K562 (cell line): ENCODE results near the gene LENG9. TPM values are rescaled to one million over a fixed set of nuclear protein-coding genes. Genes with fewer than 3 reads are reported as not detected.

Source experiments
- ATAC-seq: fragments of 200-7000 bp; cut with Tn5 transposase; 3 replicates; pipeline ENCODE4 v1.9.1; 2020; ENCODE audit warnings: moderate library complexity
- BruUV-seq: library from RNA; stranded (reverse); fragments of 400-500 nt; replicated peaks from 2 replicates; lab custom pipeline; 2021; lab: Mats Ljungman, UMichigan
- CTCF ChIA-PET: fragments of 300-600 bp; formaldehyde crosslinking; extraction: SDS; loops from one replicate; lab custom pipeline; 2021; ENCODE audit warnings: low intra/inter-chr PET ratio; lab: Yijun Ruan, JAX
- POLR2A ChIA-PET: fragments of 300-600, 350-650 bp; sonication (Branson Sonifier 250); formaldehyde crosslinking; extraction: SDS; loops from one replicate; lab custom pipeline; 2021; ENCODE audit warnings: antibody characterized with exemption, inconsistent platforms; lab: Yijun Ruan, JAX
- DNase-seq, 4 experiments: peaks; one replicate each; pipeline versions ENCODE4 v3.0.0 to v3.0.0-alpha.2; 2011 to 2018; ENCODE audit warnings: low spot score in 3 of 4, mixed read lengths in 3 of 4; ENCODE audit errors: extremely low read depth in 1 of 4
- FAIRE-seq: peaks from 2 replicates; lab custom pipeline; 2011; peaks lifted over from hg19 to GRCh38; lab: Jason Lieb, UNC
- H2AFZ ChIP-seq: 2 replicates; pipeline ENCODE4 v1.6.0; 2011; ENCODE audit warnings: low read depth, low read length, control low read depth, inconsistent platforms
- H3K27ac ChIP-seq: fragments of 200-600 bp; 3 replicates; pipeline ENCODE4 v1.8.0; 2011; ENCODE audit warnings: low read depth, mild to moderate bottlenecking, control low read depth, inconsistent platforms, low read length, moderate library complexity, mixed read lengths; ENCODE audit errors: extremely low read depth
- H3K27me3 ChIP-seq, 2 experiments: fragments of 300-600 bp in 1 of 2; 2 replicates in 1 of 2; 3 replicates in 1 of 2; pipeline versions ENCODE4 v1.6.0 to v1.8.0; 2011; ENCODE audit warnings: inconsistent platforms in 2 of 2, low read length in 2 of 2, mild to moderate bottlenecking in 1 of 2, mixed read lengths in 1 of 2, moderate library complexity in 1 of 2; ENCODE audit not compliant: control insufficient read depth in 2 of 2, insufficient read depth in 2 of 2
- H3K36me3 ChIP-seq: fragments of 300-600 bp; 3 replicates; pipeline ENCODE4 v1.8.0; 2011; ENCODE audit warnings: mild to moderate bottlenecking, low read length, inconsistent platforms; ENCODE audit not compliant: control insufficient read depth, insufficient read depth
- H3K4me1 ChIP-seq, 2 experiments: fragments of 200-600 bp in 1 of 2; replicated peaks in 1 of 2; 2 replicates in 1 of 2; 3 replicates in 1 of 2; pipeline versions ENCODE4 v1.5.1 to v1.8.0; 2011; ENCODE audit warnings: inconsistent platforms in 2 of 2, low read length in 2 of 2, mild to moderate bottlenecking in 1 of 2, mixed read lengths in 1 of 2, moderate library complexity in 1 of 2; ENCODE audit not compliant: control insufficient read depth in 2 of 2, insufficient read depth in 2 of 2
- H3K4me2 ChIP-seq: 2 replicates; pipeline ENCODE4 v1.6.1; 2011; ENCODE audit warnings: low read length, control low read depth, inconsistent platforms, mixed read lengths; ENCODE audit not compliant: insufficient read depth
- H3K4me3 ChIP-seq: fragments of 200-600 bp; sonication (generic), shearing (Covaris generic); 2 replicates; pipeline ENCODE4 v1.5.1; 2016; ENCODE audit warnings: control low read depth, inconsistent platforms
- H3K79me2 ChIP-seq: fragments of 200-600 bp; 3 replicates; pipeline ENCODE4 v1.8.0; 2011; ENCODE audit warnings: low read length, inconsistent platforms; ENCODE audit not compliant: control insufficient read depth, insufficient read depth
- H3K9ac ChIP-seq, 2 experiments: 2 replicates each; pipeline versions ENCODE4 v1.6.0 to v1.6.1; 2011; ENCODE audit warnings: low read depth in 2 of 2, low read length in 2 of 2, control low read depth in 1 of 2, inconsistent platforms in 1 of 2, mild to moderate bottlenecking in 1 of 2, mixed read lengths in 1 of 2; ENCODE audit not compliant: insufficient read depth in 1 of 2
- H3K9me1 ChIP-seq: one replicate; pipeline ENCODE4 v1.6.0; 2011; ENCODE audit warnings: inconsistent platforms, mild to moderate bottlenecking, low read length, moderate library complexity; ENCODE audit not compliant: control insufficient read depth, insufficient read depth
- H3K9me3 ChIP-seq: replicated peaks from 2 replicates; pipeline ENCODE4 v1.5.1; 2011; ENCODE audit warnings: low read depth, low read length, inconsistent platforms; ENCODE audit not compliant: control insufficient read depth, insufficient read depth
- H4K20me1 ChIP-seq: replicated peaks from 2 replicates; pipeline ENCODE4 v1.6.1; 2011; ENCODE audit warnings: low read length, inconsistent platforms, mixed read lengths; ENCODE audit not compliant: control insufficient read depth, insufficient read depth
- ASH1L ChIP-seq: fragments of 450-650 bp; IDR thresholded peaks from 2 replicates; pipeline ENCODE4 v1.6.1; 2018; ENCODE audit warnings: borderline replicate concordance, mild to moderate bottlenecking, low read depth; ENCODE audit not compliant: partially characterized antibody
- ETV1 ChIP-seq: fragments of 450-650 bp; conservative IDR thresholded peaks from 2 replicates; pipeline ENCODE4 v1.6.1; 2016; ENCODE audit warnings: missing genetic modification characterization, control low read depth, low read depth, missing compliant biosample characterization
- HNRNPLL ChIP-seq: fragments of 200-400 bp; formaldehyde crosslinking; IDR thresholded peaks from 2 replicates; pipeline ENCODE4 v1.6.1; 2017; ENCODE audit warnings: low read length, low read depth, mild to moderate bottlenecking; ENCODE audit not compliant: poor library complexity, severe bottlenecking
- PHB2 ChIP-seq: fragments of 450-650 bp; IDR thresholded peaks from 2 replicates; pipeline ENCODE4 v1.6.1; 2017; ENCODE audit warnings: low read depth
- ZKSCAN1 ChIP-seq: fragments of 150-350 bp; IDR thresholded peaks from 2 replicates; pipeline ENCODE4 v1.6.1; 2016; ENCODE audit warnings: low read depth, low read length
- ZNF263 ChIP-seq: sonication (generic); formaldehyde crosslinking; IDR thresholded peaks from 2 replicates; pipeline ENCODE4 v1.8.0; 2022; ENCODE audit warnings: mild to moderate bottlenecking, missing genetic modification reagents, borderline replicate concordance
- ZNF518B ChIP-seq: fragments of 250-450 bp; sonication (Bioruptor Pico); IDR thresholded peaks from 2 replicates; pipeline ENCODE4 v1.5.0; 2021; ENCODE audit warnings: mild to moderate bottlenecking, moderate library complexity
- WGBS: fragments of 100-300 bp; shearing (Covaris generic); methylation state at CpG from one replicate; pipeline ENCODE4 v1.1.6; 2016; ENCODE audit warnings: low coverage, mixed read lengths; ENCODE audit not compliant: insufficient coverage; ENCODE audit errors: missing lambda C conversion rate; 5-methylcytosine and 5-hydroxymethylcytosine counted together
- in situ Hi-C: fragments of 300-500 bp; cut with MboI; formaldehyde crosslinking; loops from 4 replicates; pipeline ENCODE4 v1.15.0; 2018; ENCODE audit warnings: inconsistent platforms, mixed read lengths
- intact Hi-C: fragments of 100-400 bp; cut with micrococcal nuclease; formaldehyde crosslinking; loops from 2 replicates; pipeline ENCODE4 v1.14.2; 2022
- polyA plus RNA-seq, 8 experiments: library from polyadenylated mRNA; depleted of rRNA in 4 of 8; stranded (reverse) in 5 of 8; unstranded in 3 of 8; fragments of >200 nt; fragmentation: Nextera tagmentation in 2 of 8; fragmentation: Illumina TruSeq in 1 of 8; extraction: Ambion mirVana in 2 of 8; extraction: Trizol in 1 of 8; gene quantifications; 2 replicates each; pipeline versions ENCODE4 v1.2.1 to v1.2.3, GENCODE V29; 2011 to 2014; ENCODE audit warnings: inconsistent platforms in 1 of 8, missing spikeins in 1 of 8
- total RNA-seq, 7 experiments: library from RNA; depleted of rRNA in 6 of 7; stranded (reverse); fragments of >200 nt in 6 of 7; fragmentation: Illumina TruSeq in 2 of 7; extraction: Trizol in 2 of 7; gene quantifications; 2 replicates each; pipeline versions ENCODE4 v1.2.1 to v1.2.3, GENCODE V29; 2011 to 2021; ENCODE audit warnings: low replicate concordance in 1 of 7
- TF ChIP-seq, protein P1 (sequence below): fragments of 450-650 bp; formaldehyde crosslinking; conservative IDR thresholded peaks from 2 replicates; pipeline ENCODE4 v1.4.0; 2022; ENCODE audit warnings: mild to moderate bottlenecking, missing genetic modification characterization

Gene LENG9
- total and polyA plus RNA-seq, 9 of the 15 experiments (the other 6 are each of a cell fraction or from before 2014, with no cell fraction given) = 0.06 to 0.64 (median 0.33) TPM; not detected in 1

GRCh38 chr19:54492568-54492967, 29.0 kb upstream of the LENG9 start:
- Histone ChIP-seq H3K36me3 (no peaks in the 10 kb centered on the region), H3K79me2 (no peaks in the 10 kb centered on the region), H3K4me1 (no peaks in the 10 kb centered on the region), H3K9me3 (no peaks in the 10 kb centered on the region), H3K9me1 (no peaks in the 10 kb centered on the region), H4K20me1 (no peaks in the 10 kb centered on the region; the same call in 1 of the 2 replicates), H3K27ac (no peak overlapping the region), H3K9ac (no peak overlapping the region), H3K4me2 (no peak overlapping the region), H3K27me3 (peaks cover 18 to 52% of the 10 kb centered on the region in 2 experiments; a peak in 4 of 5 replicates), H2AFZ (no peak overlapping the region), H3K4me3 (no peak overlapping the region)
- POLR2A ChIA-PET = no interaction called here
- TF ChIP-seq ZKSCAN1 (no peak), HNRNPLL (no peak), ZNF518B (CRISPR knock-in tag) (no peak), ZNF263 (CRISPR knock-in tag) (no peak), ASH1L (no peak), ETV1 (no peak), PHB2 (no peak)
- TF ChIP-seq, protein P1, sequence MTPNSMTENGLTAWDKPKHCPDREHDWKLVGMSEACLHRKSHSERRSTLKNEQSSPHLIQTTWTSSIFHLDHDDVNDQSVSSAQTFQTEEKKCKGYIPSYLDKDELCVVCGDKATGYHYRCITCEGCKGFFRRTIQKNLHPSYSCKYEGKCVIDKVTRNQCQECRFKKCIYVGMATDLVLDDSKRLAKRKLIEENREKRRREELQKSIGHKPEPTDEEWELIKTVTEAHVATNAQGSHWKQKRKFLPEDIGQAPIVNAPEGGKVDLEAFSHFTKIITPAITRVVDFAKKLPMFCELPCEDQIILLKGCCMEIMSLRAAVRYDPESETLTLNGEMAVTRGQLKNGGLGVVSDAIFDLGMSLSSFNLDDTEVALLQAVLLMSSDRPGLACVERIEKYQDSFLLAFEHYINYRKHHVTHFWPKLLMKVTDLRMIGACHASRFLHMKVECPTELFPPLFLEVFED (CRISPR knock-in tag) = no peak
- FAIRE-seq (no peak), DNase-seq (no peak), ATAC-seq (no peak)
- 1% methylated on average over 15 of the region's 18 CpGs for WGBS
- in situ Hi-C loops = no loop called here
- intact Hi-C loops = no loop called here
- CTCF ChIA-PET = no interaction called here
- no TSS peak for BruUV-seq
